GM23338 (cell line): ENCODE data around the gene RNU1-1. TPM values are rescaled to one million over a fixed set of nuclear protein-coding genes. Genes with fewer than 3 reads are reported as not detected.
"Not testable (repeated sequence)": the region's sequence is repeated elsewhere in the genome, so short reads cannot be mapped to it uniquely, and the experiment has no call there.

Experiments
- ATAC-seq: fragments of 200-7000 bp; cut with Tn5 transposase; 3 replicates; pipeline ENCODE4 v1.9.1; 2020
- DNase-seq: peaks from one replicate; pipeline ENCODE4 v3.0.0-alpha.2; 2015; ENCODE audit warnings: low spot score
- H2AFZ ChIP-seq: fragments of 200-600 bp; sonication (generic); 2 replicates; pipeline ENCODE4 v1.8.0; 2016; ENCODE audit warnings: antibody characterized with exemption, mild to moderate bottlenecking, moderate library complexity
- H3F3A ChIP-seq: fragments of 200-600 bp; sonication (generic); replicated peaks from 2 replicates; pipeline ENCODE4 v1.8.0; 2017; ENCODE audit warnings: antibody characterized with exemption, mixed run types, low read depth
- H3K27ac ChIP-seq: fragments of 200-600 bp; sonication (generic); 2 replicates; pipeline ENCODE4 v1.6.1; 2016; ENCODE audit warnings: low read depth
- H3K27me3 ChIP-seq: fragments of 200-600 bp; sonication (generic); 2 replicates; pipeline ENCODE4 v1.8.0; 2016; ENCODE audit warnings: mild to moderate bottlenecking, mixed run types, moderate library complexity; ENCODE audit not compliant: insufficient read depth
- H3K36me3 ChIP-seq: fragments of 200-600 bp; sonication (generic); 2 replicates; pipeline ENCODE4 v1.8.0; 2016; ENCODE audit warnings: mild to moderate bottlenecking; ENCODE audit not compliant: insufficient read depth
- H3K4me1 ChIP-seq: fragments of 200-600 bp; sonication (generic); 2 replicates; pipeline ENCODE4 v1.8.0; 2016; ENCODE audit warnings: mild to moderate bottlenecking, moderate library complexity; ENCODE audit not compliant: insufficient read depth
- H3K4me2 ChIP-seq: fragments of 200-600 bp; sonication (generic); 2 replicates; pipeline ENCODE4 v1.7.1; 2017; ENCODE audit warnings: mixed run types
- H3K4me3 ChIP-seq: fragments of 200-600 bp; sonication (generic); 2 replicates; pipeline ENCODE4 v1.6.1; 2016; ENCODE audit warnings: mixed run types
- H3K79me2 ChIP-seq: fragments of 200-600 bp; sonication (generic); replicated peaks from 2 replicates; pipeline ENCODE4 v1.8.0; 2017; ENCODE audit warnings: mild to moderate bottlenecking; ENCODE audit not compliant: insufficient read depth
- H3K9me2 ChIP-seq: fragments of 200-600 bp; sonication (generic); 2 replicates; pipeline ENCODE4 v1.8.0; 2017; ENCODE audit not compliant: insufficient read depth
- H4K20me1 ChIP-seq: fragments of 200-600 bp; sonication (generic); replicated peaks from 2 replicates; pipeline ENCODE4 v1.8.0; 2017; ENCODE audit warnings: mild to moderate bottlenecking; ENCODE audit not compliant: insufficient read depth
- H3K27ac Mint-ChIP-seq: 2 replicates; pipeline ENCODE4 v1.8.0; 2020; ENCODE audit warnings: inconsistent platforms, mild to moderate bottlenecking, moderate library complexity, mixed read lengths
- H3K27me3 Mint-ChIP-seq: 3 replicates; pipeline ENCODE4 v1.8.0; 2022; ENCODE audit warnings: low read depth, mild to moderate bottlenecking, moderate library complexity, mixed read lengths, inconsistent platforms; ENCODE audit not compliant: insufficient read depth, poor library complexity
- H3K36me3 Mint-ChIP-seq: 3 replicates; pipeline ENCODE4 v1.8.0; 2021; ENCODE audit warnings: low read depth, mild to moderate bottlenecking, inconsistent platforms, moderate library complexity, mixed read lengths
- H3K4me1 Mint-ChIP-seq: 3 replicates; pipeline ENCODE4 v1.8.0; 2020; ENCODE audit warnings: mild to moderate bottlenecking, inconsistent platforms, mixed read lengths
- H3K4me3 Mint-ChIP-seq: 3 replicates; pipeline ENCODE4 v1.8.0; 2021; ENCODE audit warnings: moderate library complexity, mild to moderate bottlenecking, inconsistent platforms, mixed read lengths
- H3K9me3 Mint-ChIP-seq: 3 replicates; pipeline ENCODE4 v1.8.0; 2020; ENCODE audit warnings: moderate library complexity, mild to moderate bottlenecking, inconsistent platforms, mixed read lengths
- CREB1 ChIP-seq: fragments of 250-450 bp; sonication (Bioruptor Pico); IDR thresholded peaks from 2 replicates; pipeline ENCODE4 v1.5.0; 2020; ENCODE audit warnings: low read depth, mild to moderate bottlenecking, moderate library complexity
- CTCF ChIP-seq, 2 experiments: fragments of 200-600 bp in 1 of 2; sonication (generic) in 1 of 2; conservative IDR thresholded peaks; 2 replicates each; pipeline versions ENCODE4 v1.5.1 to v1.6.1; 2016 to 2017; ENCODE audit warnings: antibody characterized with exemption in 2 of 2, low read depth in 2 of 2, mild to moderate bottlenecking in 2 of 2, moderate library complexity in 1 of 2
- ETS1 ChIP-seq: IDR thresholded peaks from 2 replicates; pipeline ENCODE4 v1.6.1; 2016; ENCODE audit warnings: antibody characterized with exemption
- EZH2 ChIP-seq: fragments of 200-600 bp; sonication (generic); IDR thresholded peaks from one replicate; pipeline ENCODE4 v1.8.0; 2017; ENCODE audit warnings: antibody characterized with exemption, mild to moderate bottlenecking, low read depth; ENCODE audit not compliant: unreplicated experiment
- EZH2phosphoT487 ChIP-seq: fragments of 200-600 bp; sonication (generic); IDR thresholded peaks from one replicate; pipeline ENCODE4 v1.8.1; 2018; ENCODE audit warnings: antibody characterized with exemption; ENCODE audit not compliant: unreplicated experiment
- POLR2AphosphoS5 ChIP-seq: IDR thresholded peaks from 2 replicates; pipeline ENCODE4 v1.6.1; 2016; ENCODE audit warnings: antibody characterized with exemption, low read depth
- STAT1 ChIP-seq: IDR thresholded peaks from one replicate; pipeline ENCODE4 v1.6.1; 2016; ENCODE audit warnings: antibody characterized with exemption; ENCODE audit not compliant: unreplicated experiment
- ZNF114 ChIP-seq: fragments of 250-450 bp; sonication (Bioruptor Pico); IDR thresholded peaks from 2 replicates; pipeline ENCODE4 v1.5.0; 2020; ENCODE audit warnings: mild to moderate bottlenecking, moderate library complexity
- ZNF331 ChIP-seq: fragments of 250-450 bp; sonication (Bioruptor Pico); IDR thresholded peaks from 2 replicates; pipeline ENCODE4 v1.5.0; 2020; ENCODE audit warnings: low read depth, mild to moderate bottlenecking, moderate library complexity
- polyA plus RNA-seq: library from polyadenylated mRNA; unstranded; fragments of >200 nt; fragmentation: Nextera tagmentation; extraction: Ambion mirVana; gene quantifications from 2 replicates; pipeline ENCODE4 v1.2.1, GENCODE V29; 2016
- total RNA-seq: library from RNA; depleted of rRNA; stranded (reverse); fragments of >200 nt; shearing (Covaris generic); gene quantifications from 2 replicates; pipeline ENCODE4 v1.2.3, GENCODE V29; 2014

RNU1-1 gene
- total and polyA plus RNA-seq, 2 experiments from 2014 or later = not detected

- Histone ChIP-seq H3K4me2 (no peak overlapping the region), H3K36me3 (peaks cover 9% of the 10 kb centered on the region; the same call in 1 of the 2 replicates), H3K79me2 (no peaks in the 10 kb centered on the region), H3F3A (no peaks in the 10 kb centered on the region), H3K27ac (no peak overlapping the region), H3K27me3 (no peaks in the 10 kb centered on the region), H3K4me1 (no peaks in the 10 kb centered on the region), H3K4me3 (no peak overlapping the region), H2AFZ (no peak overlapping the region), H3K9me2 (no peaks in the 10 kb centered on the region), H4K20me1 (no peaks in the 10 kb centered on the region)
- TF ChIP-seq EZH2 = no peak
- no peak for TF ChIP-seq ETS1
- no peak for TF ChIP-seq CREB1 (CRISPR knock-in tag)
- no peak for TF ChIP-seq ZNF114 (CRISPR knock-in tag)
- no peak for TF ChIP-seq STAT1
- TF ChIP-seq CTCF (conservative IDR thresholded peaks at IDR 0.05; ENCODE audit: low read depth in 2 of 2) = no peak
- no peak for TF ChIP-seq ZNF331 (CRISPR knock-in tag)
- no peak for TF ChIP-seq POLR2AphosphoS5
- no peak for TF ChIP-seq EZH2phosphoT487
- Mint-ChIP-seq H3K36me3 (peaks cover 28% of the 10 kb centered on the region; the same call in 2 of the 3 replicates), H3K27me3 (peaks cover 5% of the 10 kb centered on the region), H3K4me3 (no peak overlapping the region), H3K27ac (no peak overlapping the region), H3K9me3 (no peaks in the 10 kb centered on the region), H3K4me1 (no peaks in the 10 kb centered on the region; the same call in 2 of the 3 replicates)
- DNase-seq (no peak), ATAC-seq (no peak)
These were observed 36.0 kb downstream of the RNU1-1 start for GRCh38 chr1:16478091-16478490.

- not testable (repeated sequence) for H3K9me2 ChIP-seq, H3K4me3 ChIP-seq, H3K4me1 ChIP-seq, H3K27ac Mint-ChIP-seq, H3K27ac ChIP-seq, H3K36me3 ChIP-seq, H3K79me2 ChIP-seq, H2AFZ ChIP-seq, DNase-seq, H3F3A ChIP-seq, H3K4me2 ChIP-seq, H3K4me1 Mint-ChIP-seq, H3K9me3 Mint-ChIP-seq, H4K20me1 ChIP-seq, H3K27me3 Mint-ChIP-seq, H3K27me3 ChIP-seq, H3K4me3 Mint-ChIP-seq
- peaks cover 18% of the 10 kb centered on the region; the same call in 2 of the 3 replicates for H3K36me3 Mint-ChIP-seq
- peak; percentile 23 for ATAC-seq
These were observed 38.0 kb downstream of the RNU1-1 start for GRCh38 chr1:16475771-16476770.
